Measurements from ENCODE around the gene CMAS.
"Not testable (repeated sequence)": the region's sequence is repeated elsewhere in the genome, so short reads cannot be mapped to it uniquely, and the experiment has no call there.

The CMAS gene

GRCh38 chr12:22048351-22049041 is 2.5 kb downstream of the CMAS start:
- DNase-seq: no peak

GRCh38 chr12:22050078-22050477 is 4.1 kb downstream of the CMAS start:
- DNase-seq: no peak

- DNase-seq: no peak
These were observed 5.2 kb downstream of the CMAS start for GRCh38 chr12:22051114-22051698.

DNA sequence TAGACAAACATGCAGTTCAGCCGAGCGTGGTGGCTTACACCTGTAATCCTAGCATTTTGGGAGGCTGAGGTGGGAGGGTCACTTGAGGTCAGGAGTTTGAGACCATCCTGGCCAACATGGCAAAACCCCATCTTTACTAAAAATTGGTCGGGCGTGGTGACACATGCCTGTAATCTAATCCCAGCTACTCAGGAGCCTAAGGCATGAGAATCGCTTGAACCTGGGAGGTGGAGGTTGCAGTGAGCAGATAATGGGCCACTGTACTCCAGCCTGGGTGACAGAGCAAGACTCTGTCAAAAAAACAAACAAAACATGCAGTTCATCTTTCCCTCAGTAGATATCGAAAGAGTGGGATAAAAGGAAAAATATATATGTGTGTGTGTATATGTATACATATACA is 7.0 kb downstream of the CMAS start:
- DNase-seq: not testable (repeated sequence)

- no peak for DNase-seq
These were observed 8.1 kb downstream of the CMAS start for GRCh38 chr12:22054155-22054554.

DNA sequence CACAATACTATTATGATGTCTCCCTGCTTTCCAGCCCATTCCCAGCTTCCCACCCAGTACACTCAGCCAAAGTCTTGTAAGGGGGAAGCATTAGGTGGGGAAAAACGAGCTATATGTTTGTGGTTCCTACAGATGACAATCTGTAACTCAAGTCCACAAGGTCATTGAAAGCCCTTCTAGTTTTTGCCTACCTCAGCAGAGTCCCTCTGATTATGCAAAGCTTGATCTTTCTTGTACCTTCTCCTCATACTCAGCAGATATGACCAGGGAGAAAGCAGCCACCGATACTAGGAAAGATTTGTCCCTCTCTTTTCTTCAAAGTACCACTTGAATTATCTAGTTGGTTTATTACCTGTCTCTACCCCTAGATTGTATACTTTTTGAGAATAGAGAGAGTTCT is 10.6 kb downstream of the CMAS start:
- no peak for DNase-seq

DNA sequence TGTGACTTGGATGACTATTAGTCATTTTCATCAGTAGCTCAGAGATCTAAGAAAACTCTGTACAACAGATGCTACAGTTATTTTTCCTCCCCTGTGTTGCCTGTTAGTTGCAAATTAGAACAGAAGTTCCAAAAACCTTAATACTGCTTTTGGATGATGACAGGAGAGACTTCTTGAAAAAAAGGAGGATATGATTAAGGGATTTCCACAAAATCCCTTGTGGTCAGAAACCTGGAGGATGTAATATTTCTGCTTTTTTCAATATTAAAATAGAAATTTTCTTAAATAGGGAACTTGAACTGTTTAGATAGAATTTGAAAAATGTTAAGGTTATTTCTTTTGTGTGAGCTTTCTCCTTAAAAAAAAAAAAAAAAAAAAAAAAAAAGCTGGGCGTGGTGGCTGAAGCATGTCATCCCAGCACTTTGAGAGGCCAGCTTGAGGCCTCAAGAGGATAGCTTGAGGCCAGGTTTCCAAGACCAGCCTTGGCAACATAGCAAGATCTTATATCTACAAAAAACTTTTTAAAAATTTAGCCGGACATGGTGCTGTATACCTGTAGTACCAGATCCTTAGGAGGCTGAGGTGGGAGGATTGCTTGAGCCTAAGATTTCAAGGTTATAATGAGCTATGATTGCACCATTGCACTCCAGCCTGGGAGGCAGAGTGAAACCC is 14.1 kb downstream of the CMAS start:
- no peak for DNase-seq

DNA sequence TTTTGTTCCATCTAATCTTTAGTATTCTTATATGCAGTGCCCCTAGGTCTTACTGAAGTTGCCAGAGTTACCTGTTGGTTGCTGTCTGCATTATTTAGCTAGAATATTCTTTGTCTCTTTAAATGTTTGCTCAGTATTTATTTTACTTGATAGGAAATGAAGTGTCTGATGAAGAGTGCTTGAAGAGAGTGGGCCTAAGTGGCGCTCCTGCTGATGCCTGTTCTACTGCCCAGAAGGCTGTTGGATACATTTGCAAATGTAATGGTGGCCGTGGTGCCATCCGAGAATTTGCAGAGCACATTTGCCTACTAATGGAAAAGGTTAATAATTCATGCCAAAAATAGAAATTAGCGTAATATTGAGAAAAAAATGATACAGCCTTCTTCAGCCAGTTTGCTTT is 18.9 kb downstream of the CMAS start:
- DNase-seq: peak; percentile 3 to 23

- DNase-seq: no peak
These were observed 20.3 kb downstream of the CMAS start for GRCh38 chr12:22066310-22066709.

GRCh38 chr12:22069851-22070250 is 23.8 kb downstream of the CMAS start:
- no peak for DNase-seq

- DNase-seq: no peak
These were observed 36.2 kb downstream of the CMAS start for GRCh38 chr12:22082190-22082701.

DNA sequence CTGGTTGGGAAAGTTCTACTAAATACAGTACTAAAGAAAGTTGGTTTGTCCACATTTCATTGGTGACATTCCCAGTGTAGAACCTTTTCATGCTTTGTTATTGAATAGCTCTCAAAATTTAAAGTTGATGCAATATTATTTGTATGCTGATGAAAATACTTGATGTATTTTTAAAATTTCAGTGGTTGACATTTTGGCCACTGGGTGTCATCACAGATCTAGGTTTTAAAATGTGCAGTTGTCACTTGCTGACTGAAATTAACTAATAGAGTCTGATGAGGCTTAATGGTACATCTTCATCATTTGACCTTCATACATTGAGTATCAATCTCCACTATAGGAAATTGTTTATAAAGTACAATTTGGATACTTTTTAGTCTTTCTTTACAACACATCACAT is 37.1 kb downstream of the CMAS start:
- peak in 1 of 2 experiments; percentile 40 for DNase-seq

GRCh38 chr12:22084852-22085251 is 38.8 kb downstream of the CMAS start:
- DNase-seq: no peak

- no peak for DNase-seq
These were observed 42.9 kb downstream of the CMAS start for GRCh38 chr12:22088886-22089285.

DNA sequence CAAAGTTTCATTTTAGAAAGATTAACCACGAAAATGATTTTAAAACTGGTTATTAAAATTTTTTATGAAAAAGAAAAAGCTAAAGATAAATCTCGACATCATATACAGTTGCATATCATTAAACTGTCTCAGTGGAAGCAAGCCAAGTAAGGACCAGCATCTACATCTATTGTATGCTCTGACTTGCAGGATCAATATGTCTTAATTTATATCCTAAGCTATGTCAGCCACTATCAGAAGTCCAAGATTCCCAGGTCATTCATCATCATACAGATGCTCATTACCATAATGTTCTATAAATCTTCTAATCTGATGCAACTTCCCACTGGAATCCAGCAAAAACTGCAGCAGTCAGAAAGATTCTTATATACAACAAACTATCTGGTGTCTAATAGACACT is 43.5 kb downstream of the CMAS start:
- DNase-seq: no peak

DNA sequence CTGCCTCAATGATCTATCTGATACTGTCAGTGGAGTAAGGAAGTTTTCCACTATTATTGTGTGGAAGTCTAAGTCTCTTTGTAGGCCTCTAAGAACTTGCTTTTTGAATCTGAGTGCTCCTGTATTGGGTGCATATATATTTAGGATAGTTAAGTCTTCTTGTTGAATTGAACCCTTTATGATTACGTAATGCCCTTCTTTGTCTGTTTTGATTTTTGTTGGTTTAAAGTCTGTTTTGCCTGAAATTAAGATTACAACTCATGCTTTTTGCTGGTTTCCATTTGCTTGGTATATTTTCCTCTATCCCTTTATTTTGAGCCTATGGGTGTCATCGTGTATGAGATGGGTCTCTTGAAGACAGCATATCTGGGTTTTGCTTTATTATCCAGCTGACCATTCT is 53.0 kb downstream of the CMAS start:
- not testable (repeated sequence) for DNase-seq

DNA sequence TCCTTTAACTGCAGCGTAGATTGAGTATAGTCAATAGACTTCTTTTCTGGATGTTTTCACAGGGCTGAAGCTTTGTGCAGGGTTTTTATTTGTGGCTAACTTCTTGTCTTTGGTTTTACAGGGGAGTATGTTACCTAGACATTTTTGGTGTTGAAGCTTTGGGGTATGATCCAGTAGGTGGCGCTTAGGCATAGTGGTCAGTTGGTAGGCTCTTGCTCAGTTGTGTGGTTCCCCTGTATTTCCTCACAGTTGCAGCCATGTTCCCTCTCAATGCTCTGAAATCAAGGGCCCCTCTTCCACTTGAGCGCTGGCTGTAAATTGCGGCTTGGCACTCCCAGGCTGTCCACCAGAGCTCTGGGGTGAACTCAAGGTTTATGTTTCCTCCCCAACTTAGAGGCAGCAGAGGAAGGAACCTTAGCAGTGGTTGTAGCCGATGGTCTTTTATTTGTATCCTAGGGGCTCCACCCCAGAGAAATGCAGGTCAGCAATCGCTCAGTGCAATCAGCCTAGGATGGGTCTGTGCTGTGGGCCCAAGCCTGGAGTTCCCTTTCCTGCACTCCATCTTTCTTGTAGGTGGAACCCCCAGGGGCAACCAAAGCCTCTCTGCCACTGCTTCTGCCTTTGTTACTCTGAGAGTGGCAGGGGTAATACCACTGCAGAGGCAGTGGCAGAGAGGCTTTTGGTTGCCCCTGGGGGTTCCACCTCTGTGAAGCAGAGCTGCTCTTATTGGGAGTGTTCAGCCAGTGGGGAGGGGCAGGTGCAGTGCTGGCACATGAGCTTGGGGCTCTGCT is 55.1 kb downstream of the CMAS start:
- peak in 1 of 2 experiments; percentile 22 for DNase-seq

- no peak for DNase-seq
These were observed 55.8 kb downstream of the CMAS start for GRCh38 chr12:22101749-22102243.

DNA sequence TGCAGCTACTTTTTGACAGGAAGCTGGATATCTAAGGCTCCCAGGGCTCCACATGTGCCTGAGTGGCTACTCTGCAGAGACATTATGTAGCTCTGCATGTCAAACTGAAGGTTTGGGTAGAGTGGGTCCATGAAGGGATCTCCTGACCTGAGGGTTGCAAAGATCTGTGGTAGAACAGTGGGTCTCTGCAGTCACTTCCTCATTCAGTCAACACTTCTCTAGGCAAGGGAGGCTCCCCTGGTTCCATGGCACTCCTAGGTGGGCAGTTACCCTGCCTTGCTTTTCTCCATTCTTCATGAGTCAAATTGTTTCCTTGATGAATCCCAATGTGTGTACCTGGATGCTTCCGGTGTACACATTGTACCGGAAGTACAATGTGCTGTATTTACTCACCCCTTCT is 57.4 kb downstream of the CMAS start:
- DNase-seq: no peak

DNA sequence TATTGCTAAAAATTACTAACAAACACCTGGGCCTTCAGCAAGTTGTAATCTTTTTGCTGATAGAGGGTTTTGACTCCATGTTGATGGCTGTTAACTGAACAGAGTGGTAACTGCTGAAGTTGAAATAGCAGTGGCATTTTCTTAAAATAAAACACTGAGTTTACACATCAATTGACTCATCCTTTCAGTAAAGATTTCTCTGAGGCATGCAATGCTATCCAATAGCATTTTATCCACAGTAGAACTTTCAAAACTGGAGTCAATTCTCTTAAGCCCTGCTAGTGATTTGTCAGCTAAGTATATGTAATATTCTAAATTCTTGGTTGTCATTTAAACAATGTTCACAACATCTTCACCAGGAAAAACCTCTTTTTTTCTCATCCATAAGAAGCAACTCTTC is 59.5 kb downstream of the CMAS start:
- DNase-seq: no peak

DNA sequence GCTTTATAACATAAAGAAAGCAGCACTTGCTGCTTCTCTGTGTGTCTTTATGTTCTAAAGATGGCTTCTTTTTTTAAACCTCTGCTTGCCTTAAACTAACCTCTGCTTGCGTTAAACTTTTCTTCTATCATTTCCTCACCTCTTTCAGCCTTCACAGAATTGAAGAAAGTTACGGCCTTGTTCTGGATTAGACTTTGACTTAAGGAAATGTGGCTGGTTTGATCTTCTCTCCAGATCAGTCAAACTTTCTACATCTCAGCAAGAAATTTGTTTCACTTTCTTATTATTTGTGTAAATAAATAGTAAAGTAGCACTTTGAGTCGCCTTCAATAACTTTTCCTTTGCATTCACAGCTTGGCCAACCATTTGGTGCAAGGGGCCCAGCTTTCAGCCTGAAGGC is 64.2 kb downstream of the CMAS start:
- DNase-seq: no peak
